ENCODE results near the gene TRPC4.
"Not testable (repeated sequence)": the region's sequence is repeated elsewhere in the genome, so short reads cannot be mapped to it uniquely, and the experiment has no call there.

TRPC4 gene

GRCh38 chr13:37811441-37811840 lies 58.1 kb downstream of the TRPC4 start:
- DNase-seq = no peak

- DNase-seq = no peak
Measured at GRCh38 chr13:37806666-37807065, 62.9 kb downstream of the TRPC4 start.

GRCh38 chr13:37797631-37798030 lies 71.9 kb downstream of the TRPC4 start:
- DNase-seq = no peak

- DNase-seq = not testable (repeated sequence)
Measured at GRCh38 chr13:37796795-37797194, 72.8 kb downstream of the TRPC4 start.

DNA sequence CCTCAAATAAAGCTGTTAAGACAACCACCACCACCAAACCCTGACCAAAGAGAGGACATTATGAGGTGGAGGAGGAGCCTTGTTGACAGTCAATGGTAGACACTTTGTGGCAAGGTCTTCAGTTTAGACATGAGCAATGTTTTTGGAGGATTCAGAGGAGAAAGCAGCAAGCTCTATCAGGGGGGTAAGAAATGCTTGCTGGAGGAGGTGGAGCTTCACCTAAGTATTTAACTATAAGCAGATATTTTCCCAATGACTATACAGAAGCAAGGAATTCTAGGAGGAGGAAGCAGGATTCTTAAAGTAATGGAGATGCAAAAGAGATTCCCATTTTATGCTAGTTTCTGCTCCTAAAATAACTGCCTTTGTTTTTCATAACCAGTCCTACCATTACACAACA lies 74.2 kb downstream of the TRPC4 start:
- no peak for DNase-seq

DNA sequence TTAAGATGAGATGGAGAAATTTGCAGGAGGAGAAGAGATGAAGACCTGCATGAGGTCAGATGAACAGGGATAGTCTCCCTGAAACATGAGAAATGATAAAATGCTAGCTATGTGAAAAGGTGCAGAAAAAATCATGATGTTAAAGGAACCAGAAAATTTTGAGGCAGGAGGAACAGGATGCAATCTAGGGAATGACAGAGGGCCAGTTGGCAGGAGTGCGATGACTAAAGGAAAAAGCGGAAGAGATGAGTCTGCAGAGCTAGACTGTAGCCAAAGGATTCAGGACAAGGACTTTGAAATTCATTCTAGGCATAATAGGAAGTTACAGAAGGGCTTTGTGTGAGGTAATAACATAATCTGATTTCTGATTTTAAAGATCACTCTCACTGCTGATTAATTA lies 77.9 kb downstream of the TRPC4 start:
- peak; percentile 24 for DNase-seq

GRCh38 chr13:37788346-37788745 lies 81.2 kb downstream of the TRPC4 start:
- no peak for DNase-seq

DNA sequence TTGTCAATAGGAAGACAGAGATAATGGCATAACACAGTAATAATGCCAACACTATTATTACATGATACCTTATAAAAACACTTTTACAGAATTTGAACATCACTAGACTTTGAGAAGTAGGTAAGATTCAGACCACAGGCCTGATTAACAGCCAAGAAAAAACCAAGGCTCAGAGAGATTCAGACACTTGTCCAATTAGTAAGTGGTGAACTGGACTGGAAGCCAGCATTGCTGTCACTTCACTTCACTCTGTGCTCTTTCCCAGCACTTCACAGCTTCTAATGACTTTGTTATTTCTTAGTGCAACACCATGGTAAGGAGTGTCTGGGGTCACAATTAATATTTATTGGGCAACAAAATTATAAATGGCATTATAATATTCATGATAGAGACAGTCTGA lies 91.9 kb downstream of the TRPC4 start:
- DNase-seq = no peak

DNA sequence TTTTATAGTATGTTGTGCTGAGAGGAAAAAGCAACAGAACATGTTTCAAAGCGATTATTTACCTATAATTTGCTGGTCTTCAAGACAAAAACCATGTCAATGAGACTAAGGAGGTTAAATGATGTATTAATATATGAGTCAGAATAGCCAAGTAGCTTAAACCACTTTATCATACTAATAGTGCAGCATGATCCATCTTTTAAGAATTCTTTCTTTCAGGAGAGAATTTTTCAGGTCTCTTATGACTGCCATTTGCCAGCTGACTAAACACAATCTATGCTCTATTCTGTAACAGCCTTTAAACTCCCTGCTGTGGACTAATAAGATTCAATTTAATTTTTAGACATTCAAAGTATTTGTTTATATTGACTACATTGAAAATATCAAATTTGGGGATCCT lies 93.7 kb downstream of the TRPC4 start:
- DNase-seq = no peak

- no peak for DNase-seq
Measured at GRCh38 chr13:37772644-37773043, 96.9 kb downstream of the TRPC4 start.

DNA sequence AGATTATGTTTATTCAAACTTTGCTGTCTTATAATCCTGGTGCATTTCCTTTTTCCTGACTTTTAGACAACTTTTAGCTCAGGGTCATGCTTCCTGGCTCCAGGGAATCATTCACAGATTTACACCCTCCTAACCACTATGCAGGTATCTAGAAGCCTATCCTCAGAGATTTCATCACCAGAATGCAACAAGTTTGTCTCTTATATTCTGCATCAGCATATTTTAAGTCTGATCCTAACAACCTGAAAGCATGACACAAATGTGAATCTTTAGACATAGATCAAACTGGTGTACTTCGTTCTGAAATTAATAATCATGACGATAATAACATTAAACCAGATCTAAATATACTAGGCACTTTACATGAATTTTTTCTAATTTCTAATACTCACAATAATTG lies 100.0 kb downstream of the TRPC4 start:
- DNase-seq = no peak

DNA sequence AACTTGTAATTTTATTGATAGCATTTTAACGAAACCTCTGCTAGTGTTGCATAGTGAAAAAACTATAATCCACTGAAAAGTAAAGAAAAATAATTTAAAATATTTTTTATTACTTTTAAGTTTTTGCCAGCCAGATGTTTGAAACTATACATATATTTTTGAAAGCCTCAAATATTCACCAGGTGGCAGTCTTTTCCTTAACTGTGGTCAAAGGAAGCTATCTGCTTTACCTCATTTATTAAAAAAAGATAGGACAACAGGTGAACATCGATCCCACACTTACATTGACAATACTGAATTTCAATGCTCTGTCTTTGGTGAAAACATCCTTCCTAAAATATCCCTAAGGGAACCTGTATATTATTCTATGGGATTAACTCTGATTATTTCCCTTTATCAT lies 100.5 kb downstream of the TRPC4 start:
- no peak for DNase-seq

- no peak for DNase-seq
Measured at GRCh38 chr13:37766502-37766901, 103.1 kb downstream of the TRPC4 start.

DNA sequence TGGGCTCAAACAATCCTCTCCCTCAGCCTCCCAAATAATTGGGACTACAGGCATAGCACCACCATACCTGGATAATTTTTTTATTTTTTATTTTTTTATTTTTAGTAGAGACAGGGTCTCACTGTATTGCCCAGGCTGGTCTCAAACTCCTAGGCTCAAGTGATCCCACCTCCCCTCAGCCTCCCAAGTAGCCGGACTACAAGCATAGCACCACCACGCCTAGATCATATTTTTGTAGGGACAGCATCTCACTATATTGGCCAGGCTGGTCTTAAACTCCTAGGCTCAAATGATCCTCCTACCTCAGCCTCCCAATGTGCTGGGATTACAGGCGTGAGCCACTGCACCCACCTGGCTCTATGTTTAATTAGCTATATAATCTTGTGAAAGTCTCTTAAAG lies 114.2 kb downstream of the TRPC4 start:
- DNase-seq = no peak

GRCh38 chr13:37753776-37754175 lies 115.8 kb downstream of the TRPC4 start:
- DNase-seq = no peak

DNA sequence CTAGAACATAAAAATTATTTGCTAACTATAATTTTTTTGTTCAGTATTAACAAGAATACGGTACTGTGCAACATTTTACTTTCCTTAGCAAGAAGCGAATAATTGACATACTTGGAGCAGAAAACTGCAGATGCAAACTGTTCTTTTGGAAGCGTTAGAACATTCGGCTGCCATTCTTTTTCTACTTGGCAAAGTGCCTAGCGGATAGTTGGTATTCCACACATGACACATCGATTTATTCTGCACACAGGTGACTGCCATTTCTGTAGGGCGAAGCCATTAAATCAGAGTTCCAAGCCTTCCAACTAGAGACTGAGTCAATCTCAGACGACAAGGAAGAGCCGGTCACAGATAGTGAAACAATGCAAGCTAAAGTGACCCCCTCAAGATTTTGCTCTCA lies 117.4 kb downstream of the TRPC4 start:
- no peak for DNase-seq

DNA sequence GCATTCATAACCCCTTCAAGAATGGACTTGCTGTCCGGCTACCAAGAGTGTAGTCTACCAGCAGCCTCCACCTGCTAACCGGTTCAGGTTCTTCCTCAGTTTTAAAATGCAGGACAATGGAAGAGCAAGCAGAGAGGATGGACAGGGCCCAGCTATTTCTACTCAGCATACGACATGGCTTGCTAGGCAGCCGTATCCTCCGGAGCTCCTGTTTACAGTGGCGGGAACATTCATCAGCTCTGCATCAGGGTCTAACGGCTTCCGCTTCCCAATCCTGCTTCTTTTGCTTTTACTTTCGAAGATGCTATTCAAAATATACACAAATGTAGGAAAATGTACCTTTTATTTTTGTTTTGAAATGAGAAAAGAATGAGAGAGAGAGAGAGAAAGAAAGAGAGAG lies 118.5 kb downstream of the TRPC4 start:
- no peak for DNase-seq

DNA sequence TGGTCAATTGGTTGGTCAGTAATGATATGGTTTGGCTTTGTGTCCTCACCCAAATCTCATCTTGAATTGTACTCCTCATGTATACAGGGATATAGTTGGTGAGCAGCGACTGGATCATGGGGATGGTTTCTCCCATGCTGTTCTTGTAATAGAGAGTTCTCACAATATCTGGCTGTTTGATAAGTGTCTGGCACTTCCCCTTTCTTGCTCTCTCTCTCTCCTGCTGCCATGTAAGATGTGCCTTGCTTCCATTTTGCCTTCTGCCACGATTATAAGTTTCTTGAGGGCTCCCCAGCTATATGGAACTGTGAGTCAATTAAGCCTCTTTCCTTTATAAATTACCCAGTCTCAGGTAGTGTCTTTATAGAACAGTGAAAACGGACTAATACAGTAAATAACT lies 120.7 kb downstream of the TRPC4 start:
- no peak for DNase-seq

GRCh38 chr13:37747071-37747612 lies 122.4 kb downstream of the TRPC4 start:
- no peak for DNase-seq

DNA sequence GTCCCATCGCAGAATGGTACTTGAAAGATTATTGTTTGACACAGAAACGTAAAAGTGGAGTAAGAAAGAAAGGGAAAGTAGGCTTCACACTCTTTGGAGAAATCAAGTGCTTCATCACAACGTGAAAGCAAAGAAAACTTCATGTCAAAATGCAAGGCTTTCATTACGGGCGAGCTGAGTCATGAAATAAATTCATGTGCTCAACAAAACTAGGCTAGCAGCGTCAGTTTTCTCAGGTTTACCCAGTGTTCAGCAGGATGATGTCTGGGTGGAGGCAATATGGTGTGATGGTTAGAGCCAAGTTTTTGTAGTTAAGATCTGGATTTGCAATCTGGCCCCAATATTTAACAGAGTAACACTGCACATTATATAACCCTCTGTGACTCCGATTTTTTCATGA lies 128.0 kb downstream of the TRPC4 start:
- no peak for DNase-seq

DNA sequence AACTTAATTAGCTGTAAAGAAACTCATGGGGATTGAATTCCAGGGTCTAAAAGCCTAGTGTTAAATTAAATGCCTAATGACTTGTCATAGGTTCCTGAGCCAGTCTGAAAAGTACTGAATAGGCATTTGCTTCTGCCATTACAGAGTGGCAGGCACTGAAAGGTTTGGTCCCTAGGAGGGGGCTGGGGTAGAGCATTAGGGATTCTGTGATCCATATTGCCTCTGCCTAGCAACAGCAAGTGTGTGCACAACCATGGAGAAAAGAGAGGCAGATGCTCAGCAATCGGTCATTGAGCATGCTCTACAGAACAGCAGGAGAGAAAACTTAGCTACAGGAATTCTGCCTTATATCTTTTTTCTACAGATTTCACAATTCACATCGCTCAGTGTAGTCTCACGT lies 133.5 kb downstream of the TRPC4 start:
- DNase-seq = no peak

GRCh38 chr13:37735293-37735692 lies 134.3 kb downstream of the TRPC4 start:
- no peak for DNase-seq

DNA sequence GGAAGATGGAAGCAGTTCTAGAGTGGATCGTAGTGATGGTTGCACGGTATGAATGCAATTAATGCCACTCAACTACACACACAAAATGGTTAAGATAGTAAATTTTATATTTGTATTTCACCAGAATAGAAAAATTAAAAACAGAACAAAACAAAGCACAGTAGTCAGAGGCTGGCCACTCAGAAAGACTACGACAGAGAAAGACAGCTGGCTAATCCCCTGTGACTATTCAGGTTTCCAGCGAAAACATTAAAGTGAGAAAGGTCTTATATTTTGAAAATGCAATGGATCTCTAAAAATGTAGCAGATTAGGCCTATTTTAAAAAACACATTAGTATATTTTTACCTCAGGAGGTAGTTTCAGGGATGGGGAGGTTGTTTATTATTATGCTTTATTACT lies 139.7 kb downstream of the TRPC4 start:
- DNase-seq = no peak

- no peak for DNase-seq
Measured at GRCh38 chr13:37716420-37717195, 153.0 kb downstream of the TRPC4 start.

GRCh38 chr13:37715606-37716015 lies 154.0 kb downstream of the TRPC4 start:
- no peak for DNase-seq

All from femur (tissue), 1 donor.